Measurements from ENCODE around the gene H3-3A. TPM values are rescaled to one million over a fixed set of nuclear protein-coding genes. Genes with fewer than 3 reads are reported as not detected.

Gene H3-3A
- total and polyA plus RNA-seq, 10 of the 15 experiments (the other 5 are each of a cell fraction or from before 2014, with no cell fraction given), result 215 to 486 (median 393) TPM

DNA sequence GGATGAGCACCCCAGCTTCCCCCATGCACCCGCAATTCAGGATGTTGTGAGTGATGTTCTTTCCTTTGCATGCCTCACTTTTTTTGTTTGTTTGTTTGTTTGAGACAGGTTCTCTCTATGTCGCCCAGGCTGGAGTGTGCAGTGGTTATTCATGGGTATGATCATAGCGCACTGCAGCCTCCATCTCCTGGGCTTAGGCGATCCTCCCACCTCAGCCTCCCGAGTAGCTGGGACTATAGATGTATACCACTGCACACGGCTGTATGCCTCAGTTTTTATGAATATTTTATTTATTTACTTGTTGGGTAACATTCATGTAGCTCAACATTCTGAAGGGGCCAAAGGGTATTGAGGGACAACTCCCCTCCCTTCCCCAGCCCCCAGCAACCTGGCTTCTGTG is 54.8 kb downstream of the H3-3A start:
- Histone ChIP-seq H3K27ac (ENCODE audit: control insufficient read depth, insufficient read depth) (no peak overlapping the region), H3K4me2 (ENCODE audit: control insufficient read depth, insufficient read depth) (no peak overlapping the region), H4K20me1 (ENCODE audit: control insufficient read depth, insufficient read depth) (no peaks in the 10 kb centered on the region), H3K9ac (ENCODE audit: control insufficient read depth, insufficient read depth, low read length) (no peak overlapping the region), H2AFZ (ENCODE audit: control insufficient read depth, low read depth, low read length) (no peak overlapping the region), H3K36me3 (ENCODE audit: control insufficient read depth in 2 of 2, insufficient read depth in 2 of 2, low read length in 1 of 2) (no peaks in the 10 kb centered on the region), H3K4me1 (ENCODE audit: control insufficient read depth, insufficient read depth, low read length) (peaks cover 20% of the 10 kb centered on the region), H3K27me3 (replicated peaks in 1 of 2; ENCODE audit: control insufficient read depth in 2 of 2, insufficient read depth in 2 of 2, low read length in 1 of 2) (no peaks in the 10 kb centered on the region), H3K9me3 (replicated peaks; ENCODE audit: control insufficient read depth, insufficient read depth, low read length) (no peaks in the 10 kb centered on the region), H3K4me3 (no peak overlapping the region), H3K79me2 (ENCODE audit: control insufficient read depth, insufficient read depth, low read length) (no peaks in the 10 kb centered on the region)
- 94% methylated on average over 6 of the region's 6 CpGs for WGBS (ENCODE audit: insufficient coverage, insufficient replicate concordance, low lambda C conversion rate, missing lambda C conversion rate)
- ChIA-PET CTCF (interaction anchor here (0.6 to 11.5 kb wide), 5 partner anchors 9 to 156 kb away, joined by 3 to 198 read pairs (median 3); no protein-coding TSS in a partner anchor), RAD21 (ENCODE audit: unreplicated experiment) (interaction anchor here (0.7 to 5.1 kb wide), 2 partner anchors 52 to 55 kb away, joined by 3 to 52 read pairs; partner anchors contain the start of gene H3-3A), SMC1A (ENCODE audit: uncharacterized antibody, unreplicated experiment) (interaction anchor here (0.6 to 5.5 kb wide), 5 partner anchors 34 to 120 kb away, joined by 3 to 65 read pairs (median 3); no protein-coding TSS in a partner anchor), POLR2A (no interaction called here)
- in situ Hi-C loops (cut with MboI) (no loop called here), intact Hi-C loops (cut with micrococcal nuclease; ENCODE audit: unreplicated experiment) (loop anchor here (10.0 kb wide), 1 partner anchor 343 kb away; the partner anchor contains the start of gene SRP9)
- TF ChIP-seq, protein P1, sequence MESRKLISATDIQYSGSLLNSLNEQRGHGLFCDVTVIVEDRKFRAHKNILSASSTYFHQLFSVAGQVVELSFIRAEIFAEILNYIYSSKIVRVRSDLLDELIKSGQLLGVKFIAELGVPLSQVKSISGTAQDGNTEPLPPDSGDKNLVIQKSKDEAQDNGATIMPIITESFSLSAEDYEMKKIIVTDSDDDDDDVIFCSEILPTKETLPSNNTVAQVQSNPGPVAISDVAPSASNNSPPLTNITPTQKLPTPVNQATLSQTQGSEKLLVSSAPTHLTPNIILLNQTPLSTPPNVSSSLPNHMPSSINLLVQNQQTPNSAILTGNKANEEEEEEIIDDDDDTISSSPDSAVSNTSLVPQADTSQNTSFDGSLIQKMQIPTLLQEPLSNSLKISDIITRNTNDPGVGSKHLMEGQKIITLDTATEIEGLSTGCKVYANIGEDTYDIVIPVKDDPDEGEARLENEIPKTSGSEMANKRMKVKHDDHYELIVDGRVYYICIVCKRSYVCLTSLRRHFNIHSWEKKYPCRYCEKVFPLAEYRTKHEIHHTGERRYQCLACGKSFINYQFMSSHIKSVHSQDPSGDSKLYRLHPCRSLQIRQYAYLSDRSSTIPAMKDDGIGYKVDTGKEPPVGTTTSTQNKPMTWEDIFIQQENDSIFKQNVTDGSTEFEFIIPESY (IDR thresholded peaks at IDR 0.05), result no peak
- TF ChIP-seq FOXM1 (IDR thresholded peaks at IDR 0.05; ENCODE audit: low read depth, low read length), result no peak
- no peak for TF ChIP-seq CHD4 (IDR thresholded peaks at IDR 0.05)
- TF ChIP-seq SUZ12 (IDR thresholded peaks at IDR 0.05; ENCODE audit: unreplicated experiment), result no peak
- no peak for TF ChIP-seq SP1 (IDR thresholded peaks at IDR 0.05; ENCODE audit: low read depth, low read length)
- TF ChIP-seq HCFC1 (IDR thresholded peaks at IDR 0.05; ENCODE audit: low read length), result no peak
- no peak for TF ChIP-seq BACH1 (IDR thresholded peaks at IDR 0.05; ENCODE audit: borderline replicate concordance)
- TF ChIP-seq STAT1 (conservative IDR thresholded peaks at IDR 0.05), result no peak
- TF ChIP-seq, protein P2, sequence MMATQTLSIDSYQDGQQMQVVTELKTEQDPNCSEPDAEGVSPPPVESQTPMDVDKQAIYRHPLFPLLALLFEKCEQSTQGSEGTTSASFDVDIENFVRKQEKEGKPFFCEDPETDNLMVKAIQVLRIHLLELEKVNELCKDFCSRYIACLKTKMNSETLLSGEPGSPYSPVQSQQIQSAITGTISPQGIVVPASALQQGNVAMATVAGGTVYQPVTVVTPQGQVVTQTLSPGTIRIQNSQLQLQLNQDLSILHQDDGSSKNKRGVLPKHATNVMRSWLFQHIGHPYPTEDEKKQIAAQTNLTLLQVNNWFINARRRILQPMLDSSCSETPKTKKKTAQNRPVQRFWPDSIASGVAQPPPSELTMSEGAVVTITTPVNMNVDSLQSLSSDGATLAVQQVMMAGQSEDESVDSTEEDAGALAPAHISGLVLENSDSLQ (IDR thresholded peaks at IDR 0.05), result no peak
- TF ChIP-seq TCF7 (IDR thresholded peaks at IDR 0.05; ENCODE audit: borderline replicate concordance), result no peak
- TF ChIP-seq, protein P3, sequence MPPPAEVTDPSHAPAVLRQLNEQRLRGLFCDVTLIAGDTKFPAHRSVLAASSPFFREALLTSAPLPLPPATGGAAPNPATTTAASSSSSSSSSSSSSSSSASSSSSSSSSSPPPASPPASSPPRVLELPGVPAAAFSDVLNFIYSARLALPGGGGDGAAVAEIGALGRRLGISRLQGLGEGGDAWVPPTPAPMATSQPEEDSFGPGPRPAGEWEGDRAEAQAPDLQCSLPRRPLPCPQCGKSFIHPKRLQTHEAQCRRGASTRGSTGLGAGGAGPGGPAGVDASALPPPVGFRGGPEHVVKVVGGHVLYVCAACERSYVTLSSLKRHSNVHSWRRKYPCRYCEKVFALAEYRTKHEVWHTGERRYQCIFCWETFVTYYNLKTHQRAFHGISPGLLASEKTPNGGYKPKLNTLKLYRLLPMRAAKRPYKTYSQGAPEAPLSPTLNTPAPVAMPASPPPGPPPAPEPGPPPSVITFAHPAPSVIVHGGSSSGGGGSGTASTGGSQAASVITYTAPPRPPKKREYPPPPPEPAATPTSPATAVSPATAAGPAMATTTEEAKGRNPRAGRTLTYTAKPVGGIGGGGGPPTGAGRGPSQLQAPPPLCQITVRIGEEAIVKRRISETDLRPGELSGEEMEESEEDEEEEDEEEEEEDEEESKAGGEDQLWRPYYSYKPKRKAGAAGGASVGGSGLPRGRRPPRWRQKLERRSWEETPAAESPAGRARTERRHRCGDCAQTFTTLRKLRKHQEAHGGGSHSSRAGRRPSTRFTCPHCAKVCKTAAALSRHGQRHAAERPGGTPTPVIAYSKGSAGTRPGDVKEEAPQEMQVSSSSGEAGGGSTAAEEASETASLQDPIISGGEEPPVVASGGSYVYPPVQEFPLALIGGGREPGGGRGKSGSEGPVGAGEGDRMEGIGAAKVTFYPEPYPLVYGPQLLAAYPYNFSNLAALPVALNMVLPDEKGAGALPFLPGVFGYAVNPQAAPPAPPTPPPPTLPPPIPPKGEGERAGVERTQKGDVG (CRISPR knock-in tag; IDR thresholded peaks at IDR 0.05), result no peak
- FAIRE-seq (no peak), DNase-seq (ENCODE audit: low read depth, low spot score) (no peak), ATAC-seq (no peak)
- BruUV-seq (replicated peaks), result no TSS peak

Data from GM12878 (cell line).